GM10248 (cell line): ENCODE measurements around the gene DUSP28.

Experiments
- CTCF ChIA-PET: fragments of 300-600 bp; sonication (Branson Sonifier 250); formaldehyde crosslinking; extraction: SDS; loops from one replicate; lab custom pipeline; 2021; ENCODE audit warnings: antibody characterized with exemption; lab: Yijun Ruan, JAX
- POLR2A ChIA-PET: fragments of 350-650 bp; sonication (Branson Sonifier 250); formaldehyde crosslinking; extraction: SDS; loops from one replicate; lab custom pipeline; 2020; ENCODE audit warnings: antibody characterized with exemption; lab: Yijun Ruan, JAX
- DNase-seq: peaks from one replicate; pipeline ENCODE4 v3.0.0; 2012; ENCODE audit errors: extremely low spot score
- CTCF ChIP-seq: IDR thresholded peaks from 2 replicates; pipeline ENCODE4 v1.5.1; 2012; ENCODE audit warnings: mild to moderate bottlenecking, low read depth; ENCODE audit errors: extremely low read depth, missing control alignments, control extremely low read depth

Gene DUSP28

DNA sequence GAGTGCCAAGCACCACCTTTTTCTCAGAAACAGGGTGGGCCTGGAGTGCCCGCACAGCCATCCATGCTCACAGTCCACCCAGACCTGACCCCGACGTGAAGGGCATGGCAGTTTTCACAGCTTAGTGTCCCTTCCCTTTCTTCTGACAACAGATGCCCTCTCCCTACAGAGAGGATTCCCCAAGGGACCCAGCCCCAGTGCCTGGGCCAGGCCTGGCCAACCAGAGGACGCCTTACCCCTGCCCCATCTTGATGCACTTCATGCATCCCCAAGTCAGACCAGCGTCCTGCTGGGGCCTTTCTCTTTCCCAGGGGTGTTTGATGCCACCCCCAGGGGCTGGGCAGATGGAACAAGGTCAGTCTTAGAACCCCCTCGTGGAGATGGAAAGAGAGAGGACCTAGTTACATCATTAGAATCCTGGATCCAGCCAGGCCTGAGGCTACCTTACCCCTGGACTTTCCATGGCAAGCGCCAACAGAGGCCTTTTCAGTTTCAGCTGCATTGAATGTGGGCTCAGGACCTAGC is 6.1 kb upstream of the DUSP28 start:
- TF ChIP-seq CTCF, result no peak
- DNase-seq, result peak; percentile 9
- POLR2A ChIA-PET, result no interaction called here
- CTCF ChIA-PET, result interaction anchor here (1.1 to 1.6 kb wide), 3 partner anchors 12 to 40 kb away, joined by 3 to 5 read pairs (median 4); no protein-coding TSS in a partner anchor

- CTCF ChIA-PET, result interaction anchor here (1.1 to 1.6 kb wide), 3 partner anchors 11 to 41 kb away, joined by 3 to 5 read pairs (median 4); no protein-coding TSS in a partner anchor
- POLR2A ChIA-PET, result no interaction called here
- TF ChIP-seq CTCF, result no peak
- no peak for DNase-seq
Measured at GRCh38 chr2:240554767-240555493, 5.2 kb upstream of the DUSP28 start.

DNA sequence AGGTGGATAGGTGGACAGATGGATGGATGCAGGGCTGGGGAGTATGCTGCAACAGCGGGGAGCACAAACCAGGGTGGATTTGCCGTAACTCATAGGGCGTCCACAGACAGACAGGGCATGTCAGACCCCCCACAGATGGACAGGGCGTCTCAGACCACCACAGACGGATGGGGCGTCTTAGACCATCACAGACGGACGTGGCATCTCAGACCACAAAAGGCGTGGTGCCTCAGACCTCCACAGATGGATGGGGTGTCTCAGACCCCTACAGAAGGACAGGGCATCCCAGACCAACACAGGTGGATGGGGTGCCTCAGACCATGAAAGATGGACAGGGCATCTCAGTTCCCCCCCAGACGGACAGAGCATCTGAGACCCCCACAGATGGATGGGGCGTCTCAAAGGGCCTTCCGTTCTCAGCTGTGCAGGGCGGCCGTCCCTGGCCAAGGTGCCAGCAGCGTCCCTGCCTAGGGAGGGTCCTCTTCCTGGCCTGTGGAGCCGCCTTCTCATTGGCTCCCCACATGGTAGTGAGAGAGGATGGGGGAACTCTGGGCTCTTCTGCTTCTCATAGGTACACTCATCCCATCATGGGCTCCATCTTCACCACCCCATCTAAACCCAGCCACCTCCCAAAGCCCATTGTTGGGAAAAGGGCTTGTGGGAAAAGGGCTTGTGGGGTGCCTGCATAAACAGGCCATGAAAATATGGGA is 4.5 kb upstream of the DUSP28 start:
- ChIA-PET CTCF (interaction anchor here (1.1 to 4.4 kb wide), 3 partner anchors 11 to 41 kb away, joined by 3 to 14 read pairs (median 5); no protein-coding TSS in a partner anchor), POLR2A (no interaction called here)
- DNase-seq, result no peak
- no peak for TF ChIP-seq CTCF

DNA sequence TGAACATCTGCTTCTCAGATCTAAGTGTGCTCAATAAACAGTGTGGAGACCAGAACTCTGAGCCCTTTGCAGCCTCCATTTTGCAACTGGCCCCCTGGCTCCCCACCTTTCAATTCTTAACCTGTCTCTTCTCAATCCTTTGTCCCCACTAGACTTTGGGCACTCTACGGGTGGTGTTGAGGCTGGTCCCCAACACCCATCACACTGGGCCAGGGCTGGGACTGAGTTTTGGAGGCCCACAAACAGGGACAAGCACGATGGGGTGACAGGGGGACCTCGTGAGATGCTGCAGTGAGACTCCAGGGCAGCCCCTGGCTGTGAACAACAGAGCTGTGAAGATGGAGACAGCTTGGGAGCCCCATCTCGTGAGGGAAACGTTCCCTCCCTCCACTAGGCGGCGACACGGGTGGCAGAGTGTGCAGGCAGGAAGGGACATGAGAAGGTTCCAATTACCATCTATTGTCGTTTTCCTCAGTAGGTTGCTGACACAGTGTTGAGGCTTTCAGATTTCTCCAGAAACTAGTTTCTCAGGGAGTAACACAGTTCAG is 3.5 kb upstream of the DUSP28 start:
- peak; percentile 42 for TF ChIP-seq CTCF
- CTCF ChIA-PET, result interaction anchor here (1.1 to 4.4 kb wide), 3 partner anchors 10 to 42 kb away, joined by 3 to 15 read pairs (median 14); no protein-coding TSS in a partner anchor
- DNase-seq, result peak; percentile 71
- POLR2A ChIA-PET, result no interaction called here

DNA sequence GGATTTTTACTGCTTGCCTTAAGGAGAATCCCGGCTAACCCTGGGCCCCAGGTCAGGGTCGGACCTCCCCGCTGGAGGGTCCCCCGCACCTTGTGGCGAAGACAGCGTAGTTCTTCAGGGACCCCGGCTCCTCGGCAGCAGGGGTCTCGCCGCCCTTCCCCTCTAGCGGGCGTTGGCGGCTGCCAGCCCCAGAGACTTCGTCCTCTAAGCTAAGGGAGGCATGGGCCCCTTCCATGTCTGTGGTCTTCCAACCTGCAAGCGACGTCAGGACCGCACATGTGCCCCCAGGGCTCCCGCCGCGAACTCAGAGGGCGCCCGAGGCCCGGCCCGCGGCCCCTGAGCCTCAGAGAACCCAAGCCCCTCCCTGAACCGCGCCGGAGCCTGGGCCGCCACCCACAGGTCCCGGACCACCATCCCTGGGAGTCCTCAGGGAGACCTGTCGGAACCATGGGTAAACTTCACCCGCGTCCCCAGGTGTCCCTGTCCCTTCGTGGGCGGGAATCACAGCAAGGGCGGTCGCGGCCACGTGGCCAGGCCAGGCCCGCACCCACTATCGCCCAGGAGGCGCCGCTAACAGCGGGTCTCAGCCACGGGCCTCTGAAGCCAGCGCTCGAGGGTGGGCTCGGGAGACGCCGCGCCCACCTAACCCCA is 2.9 kb upstream of the DUSP28 start:
- ChIA-PET CTCF (interaction anchor here (1.0 to 4.4 kb wide), 3 partner anchors 9 to 43 kb away, joined by 3 to 15 read pairs (median 14); no protein-coding TSS in a partner anchor), POLR2A (no interaction called here)
- DNase-seq, result no peak
- no peak for TF ChIP-seq CTCF
